ENCODE measurements around the gene CD200R1.

DNA sequence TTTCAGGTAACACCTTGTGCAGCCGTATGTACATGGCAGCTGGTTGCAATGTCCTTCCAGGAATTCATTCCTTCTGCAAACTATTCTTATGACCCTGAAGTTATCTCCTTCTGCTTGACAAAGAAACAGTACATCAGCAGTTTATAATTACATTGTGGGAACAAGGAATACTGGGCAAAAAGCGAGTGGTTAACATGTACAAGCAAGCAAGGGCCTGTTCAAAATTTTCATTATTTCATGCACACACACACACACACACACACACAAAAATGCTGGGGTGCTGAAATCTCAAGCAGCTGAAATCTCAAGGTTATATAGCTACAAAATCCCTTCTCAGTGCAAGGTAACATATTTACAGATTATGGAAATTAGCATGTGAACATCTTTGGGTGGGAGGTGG lies 46.6 kb upstream of the CD200R1 start:
- TF ChIP-seq ZNF589 (CRISPR knock-in tag; IDR thresholded peaks at IDR 0.05; ENCODE audit: low read depth): no peak
- TF ChIP-seq CTCF (IDR thresholded peaks at IDR 0.05 in 2 of 3, conservative IDR thresholded peaks at IDR 0.05 in 1 of 3; ENCODE audit: insufficient read depth in 2 of 3, low read depth in 1 of 3, low read length in 3 of 3): no peak
- TF ChIP-seq PHF8 (IDR thresholded peaks at IDR 0.05; ENCODE audit: borderline replicate concordance, low read length): no peak
- no peak for TF ChIP-seq FOXM1 (IDR thresholded peaks at IDR 0.05; ENCODE audit: low read depth)
- no peak for TF ChIP-seq FOXM1 (CRISPR knock-in tag; IDR thresholded peaks at IDR 0.05; ENCODE audit: low read depth)
- no peak for TF ChIP-seq CHD4 (IDR thresholded peaks at IDR 0.05; ENCODE audit: insufficient read depth, insufficient replicate concordance, low read depth, low read length, poor library complexity, severe bottlenecking)

Data from K562 (cell line).